ENCODE results near the gene CTSD.
"Not testable (repeated sequence)": the region's sequence is repeated elsewhere in the genome, so short reads cannot be mapped to it uniquely, and the experiment has no call there.

The CTSD gene

DNA sequence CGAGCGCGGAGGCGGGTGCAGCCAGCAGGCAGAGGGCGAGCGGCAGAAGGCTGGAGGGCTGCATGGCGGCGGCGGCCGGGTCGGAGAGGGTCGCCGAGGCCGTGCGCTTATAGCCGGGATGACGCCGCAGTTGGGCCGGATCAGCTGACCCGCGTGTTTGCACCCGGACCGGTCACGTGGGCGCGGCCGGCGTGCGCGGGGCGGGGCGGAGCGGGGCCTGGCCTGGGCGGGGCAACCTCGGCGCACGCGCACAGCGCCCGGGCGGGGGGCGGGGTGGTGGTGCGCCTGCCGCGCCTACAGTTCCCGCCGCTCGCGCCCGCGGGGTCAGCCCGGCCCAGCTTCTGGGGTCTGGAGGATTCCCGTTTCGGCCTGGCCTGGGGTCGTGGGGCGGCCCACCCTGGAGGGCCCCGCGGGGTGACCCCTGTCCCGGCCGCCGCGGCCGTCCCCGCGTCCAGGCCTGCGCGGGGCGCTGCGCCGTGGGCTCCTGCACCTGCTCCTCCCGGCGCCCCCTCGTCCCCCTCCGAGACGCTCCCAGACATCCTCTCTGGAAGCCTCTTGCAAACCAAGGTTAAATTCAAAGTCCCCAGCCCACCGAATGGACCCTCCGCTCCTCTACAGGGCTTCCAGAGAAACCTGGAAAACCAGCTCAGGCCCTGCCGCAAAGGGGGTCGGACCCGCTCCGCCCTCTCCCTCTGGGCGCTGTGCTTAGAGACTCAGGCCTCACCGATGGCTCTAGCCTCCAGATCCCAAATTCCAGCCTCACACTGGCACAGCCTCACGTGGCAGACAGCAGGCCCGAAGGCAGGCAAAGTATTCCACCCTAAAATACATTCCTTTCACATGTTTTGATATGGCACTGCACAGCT is at the start of gene CTSD:
Gene CTSD, minus strand, starts transcription at position 132 of the 866 bp plus-strand sequence. Its CDS starts 68 bp downstream, at position 64.
- DNase-seq (ENCODE audit: low spot score): peak; percentile 99

- DNase-seq (ENCODE audit: low spot score): not testable (repeated sequence)
These were observed 49.6 kb upstream of the CTSD start for GRCh38 chr11:1813356-1813755.

- DNase-seq (ENCODE audit: low spot score): no peak
These were observed 49.1 kb upstream of the CTSD start for GRCh38 chr11:1812801-1813200.

- DNase-seq (ENCODE audit: low spot score): no peak
These were observed 48.5 kb upstream of the CTSD start for GRCh38 chr11:1812274-1812673.

DNA sequence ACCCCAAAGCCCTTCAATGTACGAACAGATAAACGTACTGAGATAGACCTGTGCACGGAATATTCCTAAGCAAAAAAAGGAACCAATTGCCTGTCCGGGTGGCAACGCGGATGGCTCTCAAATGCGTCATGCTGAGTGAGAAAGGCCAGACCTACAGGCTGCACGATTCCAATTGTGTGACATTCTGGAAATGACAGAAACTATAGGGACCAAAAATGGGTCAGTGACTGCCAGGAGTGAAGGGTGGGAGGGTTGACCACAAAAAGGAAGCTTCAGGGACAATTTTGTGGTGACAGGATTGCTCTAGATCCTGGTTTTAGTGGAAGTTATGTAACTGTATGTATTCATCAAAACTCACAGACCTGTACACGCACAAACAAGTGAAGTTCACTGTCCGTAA is 47.0 kb upstream of the CTSD start:
- DNase-seq (ENCODE audit: low spot score): no peak

- DNase-seq (ENCODE audit: low spot score): no peak
These were observed 43.7 kb upstream of the CTSD start for GRCh38 chr11:1807264-1807995.

DNA sequence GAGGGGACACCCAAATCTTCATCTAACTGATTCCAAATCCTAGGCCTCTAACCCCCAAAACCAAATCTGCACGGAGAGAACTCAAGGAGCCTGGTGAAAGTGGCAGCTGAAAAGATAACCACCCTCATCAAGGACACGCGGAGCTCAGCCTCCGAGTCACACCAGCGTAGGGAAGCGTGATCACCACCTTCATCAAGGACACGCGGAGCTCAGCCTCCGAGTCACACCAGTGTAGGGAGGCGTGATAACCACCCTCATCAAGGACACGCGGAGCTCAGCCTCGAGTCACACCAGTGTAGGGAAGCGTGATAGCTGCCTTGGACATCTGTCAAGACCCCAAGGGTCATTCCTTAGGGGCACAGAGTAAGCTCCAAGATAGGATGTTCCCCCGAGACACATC is 41.8 kb upstream of the CTSD start:
- no peak for DNase-seq (ENCODE audit: low spot score)

GRCh38 chr11:1803835-1804519 is 40.2 kb upstream of the CTSD start:
- not testable (repeated sequence) for DNase-seq (ENCODE audit: low spot score)

GRCh38 chr11:1803246-1803645 is 39.5 kb upstream of the CTSD start:
- no peak for DNase-seq (ENCODE audit: low spot score)

DNA sequence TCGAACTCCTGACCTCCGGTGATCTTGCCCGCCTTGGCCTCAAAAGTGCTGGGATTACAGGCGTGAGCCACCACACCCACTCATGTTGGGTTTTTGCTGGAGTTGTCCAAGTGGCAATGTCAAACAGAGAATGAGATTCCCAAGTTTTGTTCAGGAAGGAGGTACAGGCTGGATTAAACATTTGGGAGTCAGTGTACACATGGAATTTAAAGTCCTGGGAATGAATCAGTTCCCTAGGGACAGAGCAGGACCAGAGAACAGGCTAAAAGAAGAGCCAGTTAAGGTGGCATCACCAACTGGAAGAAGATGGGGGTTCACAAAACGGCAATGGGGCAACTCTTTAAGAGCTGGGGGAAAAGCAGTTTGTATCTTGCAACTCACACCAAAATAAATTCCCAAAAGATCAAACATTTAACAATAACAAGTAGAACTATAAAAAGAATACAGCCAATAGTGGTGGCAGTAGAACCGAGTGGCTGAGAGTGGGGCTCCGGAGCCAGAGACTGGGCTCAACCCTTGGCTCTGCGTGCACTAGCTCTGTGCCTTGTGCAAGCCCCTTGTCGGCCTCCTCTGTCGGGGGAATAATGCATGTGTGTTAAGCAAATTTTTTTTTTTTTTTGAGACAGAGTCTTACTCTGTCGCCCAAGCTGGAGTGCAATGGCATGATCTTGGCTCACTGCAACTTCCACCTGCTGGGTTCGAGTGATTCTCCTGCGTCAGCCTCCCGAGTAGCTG is 33.8 kb upstream of the CTSD start:
- no peak for DNase-seq (ENCODE audit: low spot score)

DNA sequence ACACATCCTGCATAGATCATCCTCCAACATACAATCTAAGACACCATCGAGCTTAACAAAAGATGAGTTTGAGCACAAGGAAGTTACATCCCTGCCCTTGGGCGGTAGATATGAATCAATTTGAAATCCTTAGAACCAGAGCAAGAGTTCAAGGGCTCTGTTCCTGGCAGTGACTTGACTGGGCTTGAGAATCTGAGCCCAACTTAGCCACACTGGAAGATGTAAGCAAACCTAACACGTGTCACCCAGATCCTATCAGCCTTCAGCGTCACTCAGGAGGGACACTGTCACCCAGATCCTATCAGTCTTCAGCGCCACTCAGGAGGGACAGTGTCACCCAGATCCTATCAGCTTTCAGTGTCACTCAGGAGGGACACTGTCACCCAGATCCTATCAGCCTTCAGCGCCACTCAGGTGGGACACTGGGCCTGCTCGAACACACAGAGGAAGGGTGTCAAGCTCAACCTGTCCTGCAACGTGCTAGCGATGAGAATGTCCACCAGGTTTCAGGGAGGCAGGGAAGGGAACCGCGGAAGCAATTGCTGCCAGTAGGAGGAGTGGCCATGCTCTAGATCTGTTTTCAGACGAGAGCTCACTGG is 32.8 kb upstream of the CTSD start:
- DNase-seq (ENCODE audit: low spot score): no peak

GRCh38 chr11:1793081-1793480 is 29.4 kb upstream of the CTSD start:
- no peak for DNase-seq (ENCODE audit: low spot score)

GRCh38 chr11:1792461-1792860 is 28.7 kb upstream of the CTSD start:
- no peak for DNase-seq (ENCODE audit: low spot score)

GRCh38 chr11:1791912-1792311 is 28.2 kb upstream of the CTSD start:
- no peak for DNase-seq (ENCODE audit: low spot score)

DNA sequence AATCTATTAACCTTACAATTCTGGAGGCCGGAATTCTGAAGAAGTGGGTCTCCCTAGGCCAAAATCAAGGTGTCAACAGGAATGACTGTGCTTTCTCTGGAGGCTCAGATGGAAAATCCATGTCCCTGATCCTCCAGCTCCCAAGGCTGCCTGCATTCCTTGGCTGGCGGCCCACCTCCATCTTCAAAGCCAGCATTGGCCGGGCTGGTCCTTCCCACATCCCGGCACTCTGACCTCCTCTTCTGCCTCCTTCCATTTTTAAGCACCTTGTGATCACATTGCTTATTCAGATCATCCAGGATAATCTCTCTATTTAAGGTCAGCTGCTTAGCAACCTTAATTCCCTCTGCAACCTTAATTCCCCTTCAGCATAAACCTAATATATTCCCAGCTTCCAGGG is 22.7 kb upstream of the CTSD start:
- DNase-seq (ENCODE audit: low spot score): no peak

- DNase-seq (ENCODE audit: low spot score): no peak
These were observed 22.2 kb upstream of the CTSD start for GRCh38 chr11:1785749-1786413.

GRCh38 chr11:1784761-1785650 is 21.3 kb upstream of the CTSD start:
- no peak for DNase-seq (ENCODE audit: low spot score)

GRCh38 chr11:1783725-1784529 is 20.2 kb upstream of the CTSD start:
- DNase-seq (ENCODE audit: low spot score): no peak
